ENCODE results near the gene XPNPEP1.

The XPNPEP1 gene

DNA sequence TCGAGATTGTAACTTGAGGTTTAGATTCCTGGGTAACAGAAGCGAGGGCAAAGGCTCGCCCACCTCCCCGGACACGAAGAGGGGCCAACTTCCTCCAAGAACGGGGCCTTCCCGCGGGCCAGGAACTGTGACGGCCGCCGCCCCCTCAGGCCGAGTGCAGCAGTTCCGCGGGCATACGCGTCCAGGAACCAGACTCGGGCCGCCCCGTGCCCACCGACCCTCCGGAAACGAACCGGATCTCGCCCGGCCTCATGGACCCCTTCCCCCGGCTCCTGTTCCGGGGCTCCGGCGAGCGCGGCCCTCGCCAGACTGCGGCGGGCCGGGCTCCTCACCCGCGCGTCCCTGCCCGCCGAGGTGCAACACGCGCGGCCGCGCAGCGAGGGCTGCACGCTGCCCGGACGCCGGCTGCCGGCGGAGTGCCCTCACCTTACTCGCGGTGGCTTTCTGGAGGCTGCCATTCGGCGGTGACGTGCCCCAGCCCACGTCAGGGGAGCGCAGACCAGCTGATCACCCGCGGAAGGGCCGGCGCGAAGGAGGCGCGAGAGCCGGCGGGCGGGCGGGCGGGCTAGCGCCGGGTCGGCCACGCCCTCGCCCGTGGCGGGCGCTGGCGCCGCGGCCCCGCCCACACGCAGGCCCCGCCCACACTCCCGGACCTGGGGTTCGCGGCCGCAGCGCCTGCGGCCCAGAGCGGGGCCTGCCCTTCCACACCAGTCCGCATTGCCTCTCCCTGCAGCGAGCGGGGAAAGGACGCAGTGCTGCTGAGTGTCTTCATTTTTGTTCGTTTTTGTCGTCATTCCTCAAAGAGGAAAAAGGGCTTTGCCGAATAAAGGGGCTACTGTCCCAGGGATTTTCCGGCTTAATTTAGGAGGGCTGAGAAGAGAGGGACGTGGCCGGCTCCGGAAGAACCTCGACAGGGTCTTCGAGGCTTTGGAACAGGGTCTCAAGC, at the start of gene XPNPEP1:
Gene XPNPEP1, minus strand, starts transcription at position 536 of the 946 bp plus-strand sequence. Its CDS starts 78 bp downstream, at position 458.
- DNase-seq, result no peak

DNA sequence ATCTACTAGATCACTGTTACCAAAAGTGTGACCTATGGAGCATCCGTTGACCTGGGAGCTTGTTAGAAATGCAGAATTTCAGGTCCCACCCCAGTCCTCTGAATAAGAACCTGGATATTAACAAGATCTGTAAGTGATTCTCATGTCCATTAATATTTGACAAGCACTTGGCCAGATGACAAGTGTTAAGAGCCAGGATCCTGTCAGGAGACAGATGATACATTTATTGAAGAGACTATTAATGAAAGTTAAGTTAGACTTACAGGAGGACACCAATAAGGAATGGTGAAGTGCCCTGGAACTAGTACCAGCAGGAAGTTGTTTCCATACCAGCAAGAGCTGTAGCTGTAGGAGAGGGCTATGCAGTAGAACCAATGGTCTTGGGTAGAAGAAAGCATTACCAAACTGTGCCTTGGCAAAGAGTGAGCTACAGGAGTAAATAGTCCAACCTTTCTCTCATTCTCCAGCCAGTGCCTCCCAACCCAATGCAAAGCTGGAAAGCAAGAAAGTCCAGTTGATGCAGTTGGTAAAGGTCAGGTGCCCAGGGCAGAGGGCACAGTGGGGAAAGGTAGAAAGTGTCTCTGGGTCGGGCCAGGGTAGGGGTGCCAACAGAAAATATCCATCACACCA, 49.2 kb upstream of the XPNPEP1 start:
- DNase-seq, result no peak

- no peak for DNase-seq
Observed at GRCh38 chr10:109971634-109972033, 48.3 kb upstream of the XPNPEP1 start.

- DNase-seq, result no peak
Observed at GRCh38 chr10:109969760-109970346, 46.5 kb upstream of the XPNPEP1 start.

GRCh38 chr10:109968953-109969759, 45.8 kb upstream of the XPNPEP1 start:
- no peak for DNase-seq

DNA sequence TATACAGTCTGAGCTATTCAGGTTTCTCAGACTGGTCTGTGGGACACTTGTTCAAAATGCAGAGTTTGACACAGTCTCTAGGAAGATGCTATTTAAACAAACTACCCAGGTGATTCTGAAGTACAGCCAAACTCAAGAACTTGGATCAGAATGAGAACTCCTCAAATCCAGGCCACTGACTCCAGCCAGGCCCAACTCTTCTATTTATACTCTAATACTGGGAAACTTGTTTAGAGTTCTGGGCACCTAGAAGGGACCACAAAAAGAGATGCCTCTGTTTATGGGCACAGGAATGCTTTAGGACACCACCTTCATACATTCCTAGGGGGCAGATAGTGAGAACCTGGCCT, 44.4 kb upstream of the XPNPEP1 start:
- DNase-seq, result no peak

DNA sequence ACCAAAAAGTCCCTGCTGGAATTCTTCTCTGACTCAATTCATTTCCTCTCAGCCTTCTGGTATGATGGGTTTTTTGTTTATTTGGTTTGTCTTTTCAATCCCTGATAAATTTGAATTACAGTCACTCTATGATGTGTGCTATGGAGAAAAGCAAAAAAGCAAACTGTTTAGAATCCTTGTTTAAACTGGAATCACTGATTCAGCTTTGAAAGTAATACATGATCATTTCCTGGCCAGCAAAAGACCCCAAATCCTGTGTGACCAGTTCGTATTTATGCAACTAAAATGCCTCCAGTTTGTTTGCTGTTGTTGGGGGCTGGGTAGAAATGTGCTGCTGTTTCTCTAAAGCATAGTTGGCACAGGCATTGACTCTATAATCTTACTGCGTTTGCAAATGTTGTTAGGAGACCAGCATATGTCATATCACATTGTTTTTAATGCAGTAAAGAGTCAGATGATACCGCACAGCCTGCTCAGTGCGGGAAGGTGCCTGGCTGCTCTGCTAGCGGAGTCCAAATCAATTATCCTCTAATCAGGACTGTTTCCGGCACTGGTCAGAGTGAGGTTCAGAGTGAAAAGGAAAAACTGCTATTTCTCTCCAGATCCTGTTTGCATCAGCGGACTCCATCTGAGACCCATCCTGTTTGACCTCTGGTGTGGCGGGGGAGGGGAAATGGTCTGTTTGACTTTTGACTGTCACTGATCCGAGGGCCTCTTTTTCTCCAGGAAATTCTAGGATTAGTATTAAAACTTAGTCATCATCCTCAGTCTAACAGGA, 43.8 kb upstream of the XPNPEP1 start:
- peak; percentile 43 for DNase-seq

GRCh38 chr10:109964318-109964717, 41.0 kb upstream of the XPNPEP1 start:
- DNase-seq, result no peak

- DNase-seq, result peak; percentile 54
Observed at GRCh38 chr10:109963439-109963838, 40.1 kb upstream of the XPNPEP1 start.

- no peak for DNase-seq
Observed at GRCh38 chr10:109962247-109962646, 38.9 kb upstream of the XPNPEP1 start.

DNA sequence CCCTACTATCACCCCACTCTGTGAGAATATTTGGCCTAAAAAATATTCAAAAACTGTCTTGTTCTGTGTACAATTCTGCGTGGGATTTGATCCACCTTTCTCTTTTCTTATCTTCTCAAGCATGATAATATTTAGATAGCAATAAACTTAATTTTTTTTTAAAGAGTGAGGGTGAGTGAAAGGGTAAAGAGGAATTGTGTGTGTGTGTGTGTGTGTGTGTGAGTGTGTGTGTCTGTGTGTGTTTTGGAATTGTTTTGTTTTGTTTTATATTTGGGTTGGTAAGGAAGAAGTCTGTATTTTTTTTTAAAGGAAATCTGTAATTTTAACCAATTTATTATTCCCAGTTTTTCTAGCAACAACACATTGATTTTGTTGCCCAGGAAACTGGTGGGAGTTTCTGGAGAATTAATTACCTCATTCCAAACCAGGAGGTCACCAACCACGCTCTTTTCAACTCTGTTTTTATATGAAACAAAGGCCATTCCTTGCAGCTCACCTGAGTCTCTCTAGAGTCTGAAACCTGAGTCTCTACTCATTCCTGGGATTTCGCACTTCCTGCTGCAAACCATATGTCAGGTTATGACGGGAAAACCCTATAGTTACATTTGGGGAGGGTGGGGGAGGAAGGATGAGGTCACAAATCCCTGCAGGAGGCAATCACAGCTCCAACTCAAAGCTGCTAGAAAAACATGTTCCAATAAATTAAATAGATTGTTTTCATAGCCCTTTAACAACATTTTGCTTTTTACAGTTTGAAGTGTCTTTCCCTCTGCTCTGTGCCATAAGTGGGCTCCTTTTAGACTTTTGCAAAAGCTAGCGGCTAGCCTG, 38.1 kb upstream of the XPNPEP1 start:
- DNase-seq, result peak; percentile 46

GRCh38 chr10:109960682-109961081, 37.4 kb upstream of the XPNPEP1 start:
- no peak for DNase-seq

GRCh38 chr10:109959259-109960145, 36.2 kb upstream of the XPNPEP1 start:
- peak; percentile 63 for DNase-seq

- DNase-seq, result no peak
Observed at GRCh38 chr10:109958059-109958458, 34.7 kb upstream of the XPNPEP1 start.

DNA sequence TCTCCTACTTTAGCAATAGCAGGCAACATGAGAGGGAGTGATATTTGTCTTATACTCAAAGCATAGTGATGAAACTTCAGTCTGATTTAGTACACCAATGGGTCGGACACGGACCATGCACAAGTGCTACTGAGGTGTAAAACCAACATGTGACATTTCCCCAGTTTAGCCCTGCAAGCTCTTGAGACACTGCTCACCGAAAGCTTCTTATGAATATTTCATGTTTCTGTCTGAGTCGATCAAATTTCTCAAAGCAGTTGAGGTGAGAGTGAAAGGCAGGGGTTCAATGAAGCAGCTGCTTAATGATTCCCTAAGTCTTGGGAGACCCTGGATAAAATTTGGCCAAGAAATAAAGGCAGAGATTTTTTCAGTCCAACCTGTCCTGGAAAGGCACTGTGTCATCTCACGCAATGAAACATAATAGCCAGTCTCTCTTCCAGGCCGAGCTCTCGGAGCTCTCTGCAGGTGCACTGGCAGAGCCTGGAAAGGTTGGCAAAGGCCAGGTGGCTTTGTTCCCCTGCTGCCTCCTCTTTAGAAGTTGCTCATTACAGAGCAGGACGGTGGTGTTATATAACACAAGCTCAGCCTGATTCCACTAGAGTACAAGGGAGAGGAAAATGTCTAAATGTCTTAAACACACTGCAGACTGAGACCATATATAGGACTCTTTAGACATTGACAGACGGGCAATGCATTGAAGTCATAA, 33.9 kb upstream of the XPNPEP1 start:
- no peak for DNase-seq

DNA sequence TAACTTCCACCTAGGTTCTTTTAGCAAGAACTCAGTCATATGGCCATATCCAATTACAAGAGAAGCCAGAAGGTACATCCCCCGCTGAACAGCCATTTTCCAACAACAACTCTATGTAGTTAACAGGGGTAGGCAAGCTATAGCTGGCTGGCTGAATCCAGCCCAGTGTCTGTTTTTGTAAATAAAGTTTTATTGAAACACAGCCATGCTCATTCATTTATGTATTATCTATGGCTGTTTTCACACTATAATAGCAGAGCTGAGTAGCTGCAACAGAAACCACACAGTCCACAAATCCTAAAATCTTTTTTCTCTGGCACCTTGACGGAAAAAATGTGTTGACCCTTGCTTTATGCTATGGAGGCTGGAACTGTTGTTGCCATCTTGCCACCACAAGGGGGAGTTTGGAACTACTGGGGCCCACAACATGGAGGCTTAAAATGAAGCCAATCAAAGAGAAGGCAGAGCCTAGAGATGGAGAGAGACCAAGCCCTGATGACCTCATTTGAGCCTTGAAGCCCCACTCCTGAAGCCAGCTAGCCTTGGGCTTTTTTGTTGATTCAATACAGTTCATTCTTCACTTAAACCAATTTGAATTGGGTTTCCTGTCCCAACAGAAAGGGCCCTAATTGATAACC, 33.3 kb upstream of the XPNPEP1 start:
- DNase-seq, result peak; percentile 26

DNA sequence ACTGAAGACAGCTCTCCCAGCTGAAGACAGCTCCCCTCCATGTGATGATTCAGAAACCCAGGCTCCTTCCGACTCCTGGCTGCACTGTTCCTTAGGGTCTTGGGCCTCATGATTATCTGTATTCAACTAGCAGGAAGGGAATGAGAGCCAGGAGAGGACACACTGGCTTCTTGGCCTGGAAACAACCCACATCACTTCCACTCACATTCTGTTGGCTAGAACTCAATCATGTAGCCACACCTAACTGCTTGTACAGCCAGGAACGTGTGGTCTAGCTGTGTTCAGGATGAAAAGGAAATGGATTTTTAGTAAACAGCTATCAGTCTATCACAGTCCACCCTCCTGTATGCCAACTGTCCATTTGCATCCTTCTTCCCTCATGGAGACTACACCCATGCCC, 30.5 kb upstream of the XPNPEP1 start:
- DNase-seq, result no peak

DNA sequence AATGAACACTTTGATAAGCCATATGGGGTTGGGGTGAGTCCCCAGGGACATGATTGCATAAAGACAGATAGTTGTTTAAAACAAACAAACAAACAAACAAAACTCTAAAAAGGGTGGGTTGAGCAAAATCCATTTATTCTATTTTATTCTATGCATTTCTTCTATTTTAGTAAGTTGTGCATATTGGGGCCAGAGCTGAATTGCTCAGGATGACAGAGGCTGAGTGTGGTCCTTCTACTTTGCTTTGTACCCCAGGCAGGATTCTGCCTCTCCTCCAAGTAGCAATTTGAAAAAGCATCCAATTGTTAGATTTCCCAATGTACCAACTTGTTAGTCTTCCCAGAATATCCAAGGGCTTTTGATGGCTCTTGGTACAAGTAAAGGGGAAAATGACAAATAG, 29.2 kb upstream of the XPNPEP1 start:
- DNase-seq, result no peak
